ENCODE data around the gene ADAMTS8. TPM values are rescaled to one million over a fixed set of nuclear protein-coding genes. Genes with fewer than 3 reads are reported as not detected.

ADAMTS8 gene
- total RNA-seq, 1 donor from 2014 or later: not detected

- H3K27me3 ChIP-seq (ENCODE audit: control insufficient read depth, insufficient read depth, low read length): no peaks in the 10 kb centered on the region
- H3K36me3 ChIP-seq (ENCODE audit: control insufficient read depth, insufficient read depth, low read length): peaks cover 1% of the 10 kb centered on the region
- no peak for TF ChIP-seq CTCF (IDR thresholded peaks at IDR 0.05; ENCODE audit: insufficient read depth, low read length, poor library complexity, severe bottlenecking)
- DNase-seq (ENCODE audit: low read depth): no peak
- H3K4me3 ChIP-seq (ENCODE audit: low read depth, low read length): no peak overlapping the region
These were observed 34.5 kb upstream of the ADAMTS8 start for GRCh38 chr11:130462931-130463330.

GRCh38 chr11:130462101-130462885 lies 33.9 kb upstream of the ADAMTS8 start:
- DNase-seq (ENCODE audit: low read depth): no peak
- TF ChIP-seq CTCF (IDR thresholded peaks at IDR 0.05; ENCODE audit: insufficient read depth, low read length, poor library complexity, severe bottlenecking): no peak
- peaks cover 1% of the 10 kb centered on the region for H3K36me3 ChIP-seq (ENCODE audit: control insufficient read depth, insufficient read depth, low read length)
- H3K27me3 ChIP-seq (ENCODE audit: control insufficient read depth, insufficient read depth, low read length): no peaks in the 10 kb centered on the region
- no peak overlapping the region for H3K4me3 ChIP-seq (ENCODE audit: low read depth, low read length)

- no peak for DNase-seq (ENCODE audit: low read depth)
- Histone ChIP-seq H3K4me3 (ENCODE audit: low read depth, low read length) (no peak overlapping the region), H3K27me3 (ENCODE audit: control insufficient read depth, insufficient read depth, low read length) (no peaks in the 10 kb centered on the region), H3K36me3 (ENCODE audit: control insufficient read depth, insufficient read depth, low read length) (peaks cover 1% of the 10 kb centered on the region)
- no peak for TF ChIP-seq CTCF (IDR thresholded peaks at IDR 0.05; ENCODE audit: insufficient read depth, low read length, poor library complexity, severe bottlenecking)
These were observed 31.1 kb upstream of the ADAMTS8 start for GRCh38 chr11:130459521-130459920.

GRCh38 chr11:130458410-130458729 lies 30.0 kb upstream of the ADAMTS8 start:
- peaks cover 1% of the 10 kb centered on the region for H3K36me3 ChIP-seq (ENCODE audit: control insufficient read depth, insufficient read depth, low read length)
- TF ChIP-seq CTCF (IDR thresholded peaks at IDR 0.05; ENCODE audit: insufficient read depth, low read length, poor library complexity, severe bottlenecking): no peak
- H3K27me3 ChIP-seq (ENCODE audit: control insufficient read depth, insufficient read depth, low read length): no peaks in the 10 kb centered on the region
- DNase-seq (ENCODE audit: low read depth): no peak
- H3K4me3 ChIP-seq (ENCODE audit: low read depth, low read length): no peak overlapping the region

GRCh38 chr11:130457623-130458409 lies 29.4 kb upstream of the ADAMTS8 start:
- peaks cover 1% of the 10 kb centered on the region for H3K36me3 ChIP-seq (ENCODE audit: control insufficient read depth, insufficient read depth, low read length)
- no peaks in the 10 kb centered on the region for H3K27me3 ChIP-seq (ENCODE audit: control insufficient read depth, insufficient read depth, low read length)
- TF ChIP-seq CTCF (IDR thresholded peaks at IDR 0.05; ENCODE audit: insufficient read depth, low read length, poor library complexity, severe bottlenecking): no peak
- DNase-seq (ENCODE audit: low read depth): no peak
- no peak overlapping the region for H3K4me3 ChIP-seq (ENCODE audit: low read depth, low read length)

Data from kidney epithelial cell (primary cell).